ENCODE results near the gene MEIOSIN. TPM values are rescaled to one million over a fixed set of nuclear protein-coding genes. Genes with fewer than 3 reads are reported as not detected.

MEIOSIN gene
- total and polyA plus RNA-seq, 4 donors, result not detected

GRCh38 chr19:45804140-45804958 lies 71.1 kb downstream of the MEIOSIN start:
- H3K27me3 ChIP-seq (ENCODE audit: control insufficient read depth in 4 of 4, insufficient read depth in 4 of 4, low read length in 3 of 4), result no peaks in the 10 kb centered on the region
- TF ChIP-seq SP1 (IDR thresholded peaks at IDR 0.05) (no peak), NR2F2 (IDR thresholded peaks at IDR 0.05) (no peak), JUND (IDR thresholded peaks at IDR 0.05) (no peak), RAD21 (IDR thresholded peaks at IDR 0.05) (no peak), TAF1 (conservative IDR thresholded peaks at IDR 0.05) (no peak), EGR1 (IDR thresholded peaks at IDR 0.05; ENCODE audit: low read depth in 2 of 2) (no peak), ATF3 (IDR thresholded peaks at IDR 0.05) (no peak), CTCF (IDR thresholded peaks at IDR 0.05; ENCODE audit: low read depth, low read length, missing input control) (no peak), HNF4A (conservative IDR thresholded peaks at IDR 0.05) (no peak), RXRA (IDR thresholded peaks at IDR 0.05) (no peak), GABPA (IDR thresholded peaks at IDR 0.05 in 1 of 2, conservative IDR thresholded peaks at IDR 0.05 in 1 of 2) (no peak), ZBTB33 (IDR thresholded peaks at IDR 0.05) (no peak), YY1 (IDR thresholded peaks at IDR 0.05) (no peak), MAX (IDR thresholded peaks at IDR 0.05) (no peak), REST (IDR thresholded peaks at IDR 0.05) (no peak)
- H3K36me3 ChIP-seq (ENCODE audit: control insufficient read depth in 4 of 4, insufficient read depth in 3 of 4, low read depth in 1 of 4, low read length in 3 of 4), result no peaks in the 10 kb centered on the region
- peaks cover 0 to 1% (median 0%) of the 10 kb centered on the region in 4 donors for H3K4me1 ChIP-seq (ENCODE audit: control insufficient read depth in 4 of 4, insufficient read depth in 4 of 4, low read length in 3 of 4)
- H3K4me3 ChIP-seq (ENCODE audit: low read depth in 1 of 3, low read length in 3 of 3), result no peak overlapping the region
- 92% methylated on average over 57 of the region's 57 CpGs for WGBS
- H3K9me3 ChIP-seq (ENCODE audit: control insufficient read depth in 4 of 4, low read length in 3 of 4), result no peaks in the 10 kb centered on the region
- H3K9ac ChIP-seq (ENCODE audit: low read depth in 1 of 2, low read length in 2 of 2), result no peak overlapping the region
- no peak for DNase-seq (ENCODE audit: low spot score)
- H3K27ac ChIP-seq (ENCODE audit: low read depth in 1 of 2, low read length in 2 of 2), result no peak overlapping the region
